ENCODE results near the gene STOML1. TPM values are rescaled to one million over a fixed set of nuclear protein-coding genes. Genes with fewer than 3 reads are reported as not detected.

Gene STOML1
- total and polyA plus RNA-seq, 10 donors = 8.2 to 15.2 (median 10.0) TPM

DNA sequence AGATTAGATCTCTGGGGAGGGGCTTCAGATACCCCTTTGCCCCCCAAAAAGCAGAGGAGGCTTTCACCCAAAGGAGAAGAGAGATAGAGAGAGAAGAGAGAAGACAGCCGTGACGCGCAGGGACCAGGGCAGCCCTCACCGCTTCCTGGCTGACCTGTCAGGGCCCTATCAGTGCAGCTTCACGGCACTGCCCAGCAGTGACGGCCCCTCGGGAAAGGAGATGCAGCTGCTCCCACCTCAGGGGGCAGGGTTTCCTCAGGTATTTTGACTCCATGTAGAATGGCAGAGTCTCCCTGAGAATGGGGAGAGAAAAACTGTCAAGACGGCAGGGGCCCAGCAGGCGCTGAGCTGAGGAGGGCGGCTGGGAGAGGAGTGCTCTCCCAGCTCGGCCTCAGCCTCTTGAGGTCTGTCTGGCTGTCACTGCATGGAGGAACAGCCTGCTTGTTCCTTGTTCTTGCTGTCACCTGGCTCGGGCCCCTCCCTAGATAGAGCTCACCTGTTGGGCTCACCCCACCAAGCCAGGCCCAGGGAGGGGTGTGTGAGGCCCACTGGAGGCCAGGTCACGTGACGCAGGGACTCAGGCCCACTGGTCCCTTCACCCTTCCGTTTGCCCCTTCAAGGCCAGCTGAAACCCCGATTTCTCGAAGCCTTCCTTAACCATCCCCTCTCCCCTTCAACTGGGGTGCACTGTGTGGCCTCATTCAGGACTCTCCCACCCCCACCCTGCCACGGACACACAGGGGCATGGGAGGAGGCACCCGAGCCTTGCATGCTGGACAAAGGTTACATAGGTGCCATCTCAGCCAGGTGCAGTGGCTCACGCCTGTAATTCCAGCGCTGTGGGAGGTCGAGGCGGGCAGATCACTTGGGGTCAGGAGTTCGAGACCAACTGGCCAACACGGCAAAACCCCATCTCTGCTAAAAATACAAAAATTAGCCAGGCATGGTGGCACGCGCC lies 37.6 kb downstream of the STOML1 start:
- DNase-seq = peak; percentile 58
- intact Hi-C loops (cut with DNase I; ENCODE audit: low total_unique reads) = no loop called here
- Histone ChIP-seq H3K27ac (peak overlapping the region in 1 of 8 donors; percentile 90), H3K9me3 (no peaks in the 10 kb centered on the region), H3K36me3 (no peaks in the 10 kb centered on the region), H3K27me3 (replicated peaks in 1 of 7) (no peaks in the 10 kb centered on the region), H3K4me3 (no peak overlapping the region), H3K4me1 (peaks cover 6 to 61% (median 44%) of the 10 kb centered on the region in 6 donors)
- TF ChIP-seq POLR2A (IDR thresholded peaks at IDR 0.05) (no peak), POLR2AphosphoS5 (IDR thresholded peaks at IDR 0.05) (no peak)
- TF ChIP-seq, protein P1, sequence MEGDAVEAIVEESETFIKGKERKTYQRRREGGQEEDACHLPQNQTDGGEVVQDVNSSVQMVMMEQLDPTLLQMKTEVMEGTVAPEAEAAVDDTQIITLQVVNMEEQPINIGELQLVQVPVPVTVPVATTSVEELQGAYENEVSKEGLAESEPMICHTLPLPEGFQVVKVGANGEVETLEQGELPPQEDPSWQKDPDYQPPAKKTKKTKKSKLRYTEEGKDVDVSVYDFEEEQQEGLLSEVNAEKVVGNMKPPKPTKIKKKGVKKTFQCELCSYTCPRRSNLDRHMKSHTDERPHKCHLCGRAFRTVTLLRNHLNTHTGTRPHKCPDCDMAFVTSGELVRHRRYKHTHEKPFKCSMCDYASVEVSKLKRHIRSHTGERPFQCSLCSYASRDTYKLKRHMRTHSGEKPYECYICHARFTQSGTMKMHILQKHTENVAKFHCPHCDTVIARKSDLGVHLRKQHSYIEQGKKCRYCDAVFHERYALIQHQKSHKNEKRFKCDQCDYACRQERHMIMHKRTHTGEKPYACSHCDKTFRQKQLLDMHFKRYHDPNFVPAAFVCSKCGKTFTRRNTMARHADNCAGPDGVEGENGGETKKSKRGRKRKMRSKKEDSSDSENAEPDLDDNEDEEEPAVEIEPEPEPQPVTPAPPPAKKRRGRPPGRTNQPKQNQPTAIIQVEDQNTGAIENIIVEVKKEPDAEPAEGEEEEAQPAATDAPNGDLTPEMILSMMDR (IDR thresholded peaks at IDR 0.05 in 8 of 11, conservative IDR thresholded peaks at IDR 0.05 in 3 of 11) = no peak
- WGBS, 5 donors = 83 to 94% (median 87%) methylated on average over 24 to 27 of the region's 27 CpGs

DNA sequence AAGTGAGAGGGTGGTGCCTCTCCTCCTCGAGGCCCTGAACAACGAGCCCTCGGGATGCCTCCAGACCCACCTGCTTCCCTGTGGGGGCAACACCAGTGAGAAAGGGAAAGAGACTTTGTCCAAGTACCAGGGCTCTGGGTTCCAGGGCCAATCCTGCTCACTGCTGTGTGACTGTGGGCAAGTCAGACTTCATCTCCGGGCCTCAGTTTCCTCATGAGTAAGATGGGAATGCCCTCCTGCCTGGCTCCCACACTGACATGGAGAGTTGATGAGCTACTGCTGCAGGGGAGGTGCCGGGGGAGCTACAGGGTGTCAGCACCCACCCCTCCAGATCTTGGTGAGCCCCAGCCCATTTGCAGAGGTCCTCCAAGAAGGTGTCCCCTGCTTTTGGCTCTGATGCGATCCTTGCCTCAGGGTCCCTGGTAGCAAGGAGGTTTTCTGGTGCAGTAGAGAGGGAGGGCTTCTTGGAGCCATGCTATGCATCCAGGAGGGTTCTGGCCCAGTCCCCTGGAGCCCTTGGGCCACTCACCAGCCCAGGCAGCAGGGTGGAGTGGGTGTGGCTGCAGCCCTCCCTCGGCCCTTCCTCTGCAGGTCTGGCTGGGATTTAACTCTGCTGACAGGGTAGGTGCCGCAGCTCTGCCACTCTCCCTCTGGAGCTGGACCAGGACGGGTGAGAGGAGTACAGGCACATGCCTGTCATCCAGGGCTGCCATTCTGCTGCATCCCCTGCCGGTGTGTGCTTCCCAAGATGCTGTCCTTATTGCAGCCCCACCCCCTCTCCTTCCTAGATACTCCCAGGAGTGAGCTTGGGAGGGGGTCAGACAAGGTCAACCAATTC lies 39.0 kb downstream of the STOML1 start:
- TF ChIP-seq, protein P1 (IDR thresholded peaks at IDR 0.05 in 8 of 11, conservative IDR thresholded peaks at IDR 0.05 in 3 of 11) = no peak
- TF ChIP-seq POLR2AphosphoS5 (IDR thresholded peaks at IDR 0.05) (no peak), POLR2A (IDR thresholded peaks at IDR 0.05) (no peak)
- DNase-seq = peak; percentile 67
- WGBS, 5 donors = 78 to 86% (median 83%) methylated on average over 6 to 10 of the region's 10 CpGs
- H3K9me3 ChIP-seq = no peaks in the 10 kb centered on the region
- no peaks in the 10 kb centered on the region for H3K27me3 ChIP-seq (replicated peaks in 1 of 7)
- H3K36me3 ChIP-seq = no peaks in the 10 kb centered on the region
- peak overlapping the region in 6 of 8 donors; percentile 83 to 92 (median 86) for H3K27ac ChIP-seq
- H3K4me3 ChIP-seq = no peak overlapping the region
- peaks cover 6 to 53% (median 35%) of the 10 kb centered on the region in 6 donors for H3K4me1 ChIP-seq
- intact Hi-C loops (cut with DNase I; ENCODE audit: low total_unique reads) = no loop called here

DNA sequence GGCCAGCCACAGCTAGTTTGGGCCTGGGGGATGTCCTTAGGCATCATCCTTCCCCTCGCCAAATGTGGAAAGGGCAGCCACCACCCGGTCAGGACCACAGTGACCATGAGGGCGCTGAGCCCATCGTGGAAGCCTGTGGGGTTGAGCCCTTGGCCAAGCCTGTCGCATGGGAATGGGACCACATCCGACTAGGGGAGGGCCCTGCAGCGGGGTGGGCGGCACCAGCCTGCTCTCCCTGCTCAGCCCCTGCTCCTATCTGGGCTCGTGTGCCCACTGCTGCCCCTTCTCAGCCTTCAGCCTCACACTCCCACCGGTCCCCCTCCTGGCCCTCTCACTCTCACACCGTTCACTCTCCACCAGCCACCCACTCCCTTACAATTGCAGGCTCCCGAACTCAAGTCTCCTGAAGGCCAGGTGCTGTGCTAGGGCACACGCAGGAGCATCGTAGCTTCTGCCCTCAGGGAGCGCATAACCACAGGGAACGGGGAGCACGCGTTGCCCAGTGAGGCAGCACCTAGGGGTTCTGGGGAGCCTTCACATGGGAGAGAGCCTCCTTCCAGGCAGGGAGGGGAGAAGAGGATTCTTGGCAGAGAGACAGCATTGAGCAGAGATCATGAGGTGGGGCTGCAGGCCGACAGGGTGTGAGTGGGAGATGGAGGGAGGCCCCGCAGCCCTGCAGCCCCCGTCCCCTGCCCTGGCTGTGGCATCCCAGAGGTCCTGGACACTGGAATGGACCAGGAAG lies 39.8 kb downstream of the STOML1 start:
- Histone ChIP-seq H3K4me3 (no peak overlapping the region), H3K9me3 (no peaks in the 10 kb centered on the region), H3K36me3 (no peaks in the 10 kb centered on the region), H3K27me3 (replicated peaks in 1 of 7) (no peaks in the 10 kb centered on the region), H3K4me1 (peaks cover 6 to 53% (median 35%) of the 10 kb centered on the region in 6 donors), H3K27ac (peak overlapping the region; percentile 61 to 92 (median 85))
- TF ChIP-seq POLR2A (IDR thresholded peaks at IDR 0.05) (no peak), POLR2AphosphoS5 (IDR thresholded peaks at IDR 0.05) (no peak)
- TF ChIP-seq, protein P1 (IDR thresholded peaks at IDR 0.05 in 8 of 11, conservative IDR thresholded peaks at IDR 0.05 in 3 of 11) = no peak
- 76 to 92% (median 86%) methylated on average over 21 of the region's 21 CpGs for WGBS, 5 donors
- intact Hi-C loops (cut with DNase I; ENCODE audit: low total_unique reads) = no loop called here
- peak; percentile 70 for DNase-seq

Measured in spleen (tissue), 11 donors.